HG02759 (cell line): ENCODE measurements around the gene ABCB8.
"Not testable (repeated sequence)": the region's sequence is repeated elsewhere in the genome, so short reads cannot be mapped to it uniquely, and the experiment has no call there.

Experiments used
- ATAC-seq: cut with Tn5 transposase; IDR thresholded peaks from one replicate; pipeline ENCODE4 v1.9.1; 2021; ENCODE audit warnings: mild to moderate bottlenecking, moderate library complexity; ENCODE audit not compliant: unreplicated experiment

ABCB8 gene

GRCh38 chr7:151034312-151035025 is 6.2 kb downstream of the ABCB8 start:
- no peak for ATAC-seq

GRCh38 chr7:151035026-151035717 is 6.9 kb downstream of the ABCB8 start:
- ATAC-seq, result no peak

- no peak for ATAC-seq
Observed at GRCh38 chr7:151035902-151036301, 7.7 kb downstream of the ABCB8 start.

GRCh38 chr7:151038951-151039849 is 10.9 kb downstream of the ABCB8 start:
- peak; percentile 59 for ATAC-seq

DNA sequence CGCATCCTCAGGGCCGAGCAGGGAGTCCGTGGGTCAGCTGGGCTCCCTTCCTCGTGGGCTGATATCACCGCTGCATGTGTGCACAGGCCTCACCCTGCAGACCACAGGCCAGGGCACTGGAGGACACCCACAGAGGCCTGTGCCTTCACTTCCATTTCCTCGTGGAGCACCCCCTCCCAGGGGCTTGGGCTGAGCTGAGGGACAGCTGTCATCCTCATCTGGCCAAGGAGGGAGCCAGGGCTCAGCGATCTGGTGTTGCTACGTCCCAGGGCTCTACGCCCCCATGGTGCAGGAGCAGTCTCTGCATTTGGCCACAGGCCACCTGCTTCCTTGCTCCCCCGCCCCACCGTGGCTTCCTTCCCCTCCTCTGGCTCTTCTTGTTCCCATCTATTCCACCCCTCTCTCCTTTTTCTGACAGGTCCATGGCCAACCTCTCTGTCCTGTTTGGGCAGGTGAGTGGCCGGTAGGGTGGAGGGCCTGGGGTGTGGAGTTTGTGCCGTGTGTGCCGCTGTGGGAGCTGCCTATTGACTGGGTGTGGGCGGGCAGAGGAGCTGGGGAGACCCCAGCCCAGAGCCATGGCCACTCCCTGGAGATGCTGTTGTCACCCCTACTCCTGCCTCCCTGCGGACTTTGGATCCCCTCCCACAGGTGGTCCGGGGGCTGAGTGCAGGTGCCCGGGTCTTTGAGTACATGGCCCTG is 11.7 kb downstream of the ABCB8 start:
- no peak for ATAC-seq

DNA sequence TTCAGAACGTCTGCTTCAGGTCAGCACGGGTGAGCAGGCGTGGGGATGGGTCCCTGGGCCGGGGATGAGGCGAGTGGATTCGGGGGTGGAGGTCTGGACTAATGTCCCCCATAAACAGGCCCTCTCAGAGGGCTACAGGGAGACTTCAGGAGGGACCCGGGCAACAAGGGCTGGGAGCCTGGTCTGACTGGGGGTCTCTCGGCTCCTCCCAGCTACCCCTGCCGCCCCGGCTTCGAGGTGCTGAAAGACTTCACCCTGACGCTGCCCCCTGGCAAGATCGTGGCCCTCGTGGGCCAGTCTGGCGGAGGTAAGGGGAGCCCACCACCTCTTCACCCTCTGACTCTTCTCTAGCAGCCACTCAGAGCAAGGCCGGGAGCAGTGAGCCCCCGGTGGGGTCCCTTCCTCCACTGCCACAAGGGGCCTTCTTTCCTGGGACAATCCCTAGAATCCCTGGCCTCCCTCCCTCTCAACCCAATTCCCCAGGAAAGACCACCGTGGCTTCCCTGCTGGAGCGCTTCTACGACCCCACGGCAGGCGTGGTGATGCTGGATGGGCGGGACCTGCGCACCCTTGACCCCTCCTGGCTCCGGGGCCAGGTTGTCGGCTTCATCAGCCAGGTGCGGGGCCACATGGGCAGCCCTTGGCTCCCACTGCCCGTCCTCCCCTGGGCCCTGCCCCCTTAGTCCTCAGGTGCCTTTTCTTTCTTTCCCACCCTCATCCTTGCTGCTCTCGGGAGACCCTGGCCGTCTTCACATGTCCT is 12.5 kb downstream of the ABCB8 start:
- no peak for ATAC-seq

- ATAC-seq, result not testable (repeated sequence)
Observed at GRCh38 chr7:151043449-151043848, 15.2 kb downstream of the ABCB8 start.

DNA sequence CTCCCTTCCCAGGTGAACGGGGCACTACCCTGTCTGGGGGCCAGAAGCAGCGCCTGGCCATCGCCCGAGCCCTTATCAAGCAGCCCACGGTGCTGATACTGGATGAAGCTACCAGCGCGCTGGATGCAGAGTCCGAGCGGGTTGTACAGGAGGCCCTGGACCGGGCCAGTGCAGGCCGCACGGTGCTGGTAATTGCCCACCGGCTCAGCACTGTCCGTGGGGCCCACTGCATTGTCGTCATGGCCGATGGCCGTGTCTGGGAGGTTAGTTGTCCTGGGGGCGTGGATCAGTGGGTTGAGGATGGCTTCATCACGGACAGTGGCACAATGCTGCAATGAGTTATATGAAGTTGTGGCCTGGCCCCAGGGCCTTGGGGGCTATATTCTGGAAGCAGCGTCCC is 15.7 kb downstream of the ABCB8 start:
- no peak for ATAC-seq

- ATAC-seq, result no peak
Observed at GRCh38 chr7:151045262-151045661, 17.0 kb downstream of the ABCB8 start.

DNA sequence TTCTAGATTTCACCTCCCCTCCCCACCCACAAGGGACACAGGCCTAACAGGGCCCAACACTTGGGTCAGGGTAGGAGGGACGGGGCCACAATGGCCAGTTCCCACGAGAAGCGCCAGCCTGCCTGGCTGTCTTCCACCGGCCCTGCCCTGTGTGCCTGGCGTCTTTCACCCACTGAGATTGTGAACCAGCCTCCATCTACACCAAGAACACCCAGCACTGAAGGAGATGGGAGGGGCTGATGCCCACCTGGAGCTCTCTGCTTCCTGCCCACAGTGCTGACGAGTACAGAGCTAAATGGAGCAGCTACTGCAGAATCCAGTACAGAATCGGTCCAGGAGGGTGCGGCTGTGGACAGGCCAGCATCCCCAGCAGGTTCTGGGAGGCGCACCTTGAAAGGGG is 17.7 kb downstream of the ABCB8 start:
- ATAC-seq, result no peak

- no peak for ATAC-seq
Observed at GRCh38 chr7:151046603-151047573, 18.6 kb downstream of the ABCB8 start.

DNA sequence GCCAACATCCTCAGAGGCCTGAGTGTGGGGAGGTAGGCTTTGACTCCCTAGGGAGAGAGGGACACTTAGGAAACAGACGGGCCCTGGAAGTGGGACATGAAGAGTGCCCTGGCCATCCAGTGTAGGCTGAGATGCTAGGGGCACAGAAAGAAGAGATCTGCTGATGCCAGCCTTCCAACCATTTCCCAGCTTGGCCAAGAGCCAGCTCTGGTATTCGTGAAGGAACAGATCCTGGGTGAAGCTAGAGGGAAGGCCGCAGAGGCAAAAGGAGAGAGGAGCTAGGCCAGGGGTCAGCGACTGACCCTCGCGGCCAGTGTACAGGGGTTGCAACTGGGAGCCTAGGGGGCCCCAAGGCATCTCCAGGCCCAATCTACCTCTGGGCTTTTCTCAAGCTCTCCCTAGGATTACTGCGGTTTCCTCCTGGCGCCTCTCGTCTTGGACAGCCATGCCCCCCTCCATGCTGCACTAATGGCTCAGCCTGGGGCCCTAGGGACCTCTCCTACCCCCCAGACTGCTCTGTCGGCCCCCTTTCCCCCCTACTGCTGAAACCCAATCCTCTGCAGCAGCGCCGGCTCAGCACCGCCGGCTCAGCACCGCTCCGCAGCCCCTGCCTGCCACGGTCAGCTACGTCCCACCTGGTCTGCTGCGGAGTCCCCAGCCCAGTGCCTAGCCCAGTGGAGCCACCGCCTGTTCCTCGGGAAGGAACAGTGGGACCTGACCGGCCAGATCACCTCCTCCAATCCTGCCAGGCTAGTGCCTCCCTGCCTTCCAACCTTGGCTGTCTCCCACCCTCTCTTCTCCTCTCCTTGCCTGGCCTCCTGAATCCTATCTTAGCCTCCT is 19.9 kb downstream of the ABCB8 start, which contains the start of gene ASIC3:
Gene ASIC3 (plus strand): TSS at position 556 of the 840 bp plus-strand sequence. CDS start 355 bp downstream, outside the sequence.
- no peak for ATAC-seq

DNA sequence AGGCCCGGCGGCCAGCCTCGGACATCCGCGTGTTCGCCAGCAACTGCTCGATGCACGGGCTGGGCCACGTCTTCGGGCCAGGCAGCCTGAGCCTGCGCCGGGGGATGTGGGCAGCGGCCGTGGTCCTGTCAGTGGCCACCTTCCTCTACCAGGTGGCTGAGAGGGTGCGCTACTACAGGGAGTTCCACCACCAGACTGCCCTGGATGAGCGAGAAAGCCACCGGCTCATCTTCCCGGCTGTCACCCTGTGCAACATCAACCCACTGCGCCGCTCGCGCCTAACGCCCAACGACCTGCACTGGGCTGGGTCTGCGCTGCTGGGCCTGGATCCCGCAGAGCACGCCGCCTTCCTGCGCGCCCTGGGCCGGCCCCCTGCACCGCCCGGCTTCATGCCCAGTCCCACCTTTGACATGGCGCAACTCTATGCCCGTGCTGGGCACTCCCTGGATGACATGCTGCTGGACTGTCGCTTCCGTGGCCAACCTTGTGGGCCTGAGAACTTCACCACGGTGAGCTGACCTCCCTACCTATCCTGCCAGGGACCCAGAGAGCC is 20.7 kb downstream of the ABCB8 start:
- no peak for ATAC-seq

DNA sequence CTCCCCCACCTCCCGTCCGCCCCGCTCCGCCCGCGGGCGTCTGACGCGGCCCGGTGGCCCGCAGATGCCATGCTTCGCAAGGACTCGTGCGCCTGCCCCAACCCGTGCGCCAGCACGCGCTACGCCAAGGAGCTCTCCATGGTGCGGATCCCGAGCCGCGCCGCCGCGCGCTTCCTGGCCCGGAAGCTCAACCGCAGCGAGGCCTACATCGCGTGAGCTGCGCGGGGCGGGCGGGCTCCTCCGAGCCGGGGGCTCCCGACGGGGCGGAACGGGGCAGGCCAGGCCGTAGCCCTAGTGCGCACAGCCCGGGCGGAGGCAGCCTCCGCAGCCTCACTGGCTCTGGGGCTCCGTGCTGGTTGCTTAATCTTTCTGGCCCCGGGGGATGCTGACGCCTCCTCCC is 22.9 kb downstream of the ABCB8 start:
- no peak for ATAC-seq

- ATAC-seq, result no peak
Observed at GRCh38 chr7:151053096-151053495, 24.8 kb downstream of the ABCB8 start.

- no peak for ATAC-seq
Observed at GRCh38 chr7:151053751-151054150, 25.5 kb downstream of the ABCB8 start.

- ATAC-seq, result no peak
Observed at GRCh38 chr7:151056283-151056665, 28.0 kb downstream of the ABCB8 start.
